ENCODE measurements around the gene NCAPD3. TPM values are rescaled to one million over a fixed set of nuclear protein-coding genes. Genes with fewer than 3 reads are reported as not detected.

NCAPD3 gene
- total and polyA plus RNA-seq, 2 experiments from 2014 or later: 13.3 to 16.3 TPM

DNA sequence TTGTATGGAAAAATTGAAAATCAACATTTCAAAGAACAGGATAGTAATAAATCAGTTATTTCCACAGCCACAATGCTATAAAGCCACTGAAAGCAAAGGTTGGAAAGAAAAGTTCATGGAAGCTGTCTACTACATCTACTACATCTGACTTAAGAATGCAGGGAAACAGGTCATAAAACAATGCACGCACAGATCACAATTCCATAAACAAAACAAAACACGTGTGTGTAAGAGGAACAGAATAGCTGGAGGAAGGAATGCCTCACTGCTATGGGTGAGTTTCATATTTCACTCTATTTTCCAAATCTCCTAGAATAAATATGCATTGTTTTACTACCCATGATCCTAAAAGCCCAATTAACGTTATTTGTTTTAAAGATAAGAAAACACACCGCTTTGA is 66.3 kb downstream of the NCAPD3 start:
- Histone ChIP-seq H3K36me3 (ENCODE audit: low read depth) (peaks cover 8% of the 10 kb centered on the region; the same call in 1 of the 2 replicates), H3K4me3 (no peak overlapping the region), H3K9ac (no peak overlapping the region), H3F3A (ENCODE audit: insufficient read depth) (no peaks in the 10 kb centered on the region), H3K4me1 (ENCODE audit: insufficient read depth) (no peaks in the 10 kb centered on the region), H4K20me1 (ENCODE audit: insufficient read depth) (no peaks in the 10 kb centered on the region), H3K9me3 (ENCODE audit: low read depth) (no peaks in the 10 kb centered on the region), H3K79me2 (ENCODE audit: insufficient read depth) (no peaks in the 10 kb centered on the region), H3K4me2 (ENCODE audit: unreplicated experiment) (no peak overlapping the region), H2AFZ (no peak overlapping the region), H3K27ac (no peak overlapping the region), H3K9me2 (ENCODE audit: insufficient read depth) (no peaks in the 10 kb centered on the region), H3K27me3 (replicated peaks; ENCODE audit: insufficient read depth) (no peaks in the 10 kb centered on the region)
- WGBS, 2 experiments (ENCODE audit: low coverage in 1 of 2, low lambda C conversion rate in 2 of 2, missing lambda C conversion rate in 2 of 2): 76 to 80% methylated on average over 4 of the region's 4 CpGs
- no peak for DNase-seq
- in situ Hi-C loops (cut with MboI): no loop called here
- TF ChIP-seq EZH2phosphoT487 (IDR thresholded peaks at IDR 0.05; ENCODE audit: insufficient read depth, low read depth) (no peak), EZH2 (IDR thresholded peaks at IDR 0.05; ENCODE audit: insufficient read depth, poor library complexity, severe bottlenecking) (no peak)

DNA sequence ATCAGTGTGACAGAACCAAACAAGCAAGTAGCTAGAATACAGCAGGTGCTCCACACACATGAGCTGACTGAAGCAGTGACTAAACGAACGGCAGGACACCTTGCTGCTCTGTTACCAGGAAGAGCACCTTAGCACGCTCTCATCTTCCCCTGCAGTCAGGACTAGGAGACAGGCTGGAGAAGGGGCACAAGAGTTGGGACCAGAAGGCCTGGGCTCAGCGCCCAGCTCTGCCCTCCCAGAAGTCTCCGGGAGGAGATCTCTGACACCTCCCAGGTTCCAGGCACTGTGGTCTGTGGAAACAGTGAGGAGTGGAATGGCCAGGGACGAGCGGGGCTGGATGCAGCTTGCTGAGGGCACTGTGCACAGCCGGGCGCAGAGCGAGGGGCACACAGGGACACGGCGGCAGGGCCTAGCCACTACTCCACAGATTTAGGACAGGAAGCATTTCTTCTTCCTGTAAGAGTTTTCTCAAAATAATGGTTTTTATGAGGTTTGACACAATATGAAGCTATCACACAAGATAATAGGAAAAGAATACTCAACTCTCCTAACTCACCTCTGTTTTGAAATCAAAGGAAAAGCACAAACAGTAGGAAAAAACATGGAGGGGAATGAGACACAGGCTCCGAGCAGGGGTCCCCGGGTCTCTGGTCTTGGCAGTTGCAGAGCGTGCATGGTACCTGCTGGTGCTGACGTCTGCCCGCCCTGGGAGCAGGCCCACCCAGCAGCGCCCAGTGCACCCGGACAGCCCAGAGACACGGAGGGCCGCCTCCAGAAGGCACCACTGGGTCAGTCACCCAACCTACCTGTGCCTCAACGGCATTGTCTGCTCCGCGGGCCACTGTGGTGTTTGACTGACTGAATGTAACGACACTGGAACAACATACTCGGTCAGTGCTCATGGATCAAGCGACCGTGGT is 67.6 kb downstream of the NCAPD3 start:
- Histone ChIP-seq H4K20me1 (ENCODE audit: insufficient read depth) (no peaks in the 10 kb centered on the region), H3K36me3 (ENCODE audit: low read depth) (peaks cover 17% of the 10 kb centered on the region; the same call in 1 of the 2 replicates), H3K79me2 (ENCODE audit: insufficient read depth) (no peaks in the 10 kb centered on the region), H2AFZ (no peak overlapping the region), H3K9ac (no peak overlapping the region), H3K27me3 (replicated peaks; ENCODE audit: insufficient read depth) (no peaks in the 10 kb centered on the region), H3K9me2 (ENCODE audit: insufficient read depth) (no peaks in the 10 kb centered on the region), H3K4me2 (ENCODE audit: unreplicated experiment) (no peak overlapping the region), H3K9me3 (ENCODE audit: low read depth) (no peaks in the 10 kb centered on the region), H3F3A (ENCODE audit: insufficient read depth) (no peaks in the 10 kb centered on the region), H3K27ac (no peak overlapping the region), H3K4me3 (no peak overlapping the region), H3K4me1 (ENCODE audit: insufficient read depth) (no peaks in the 10 kb centered on the region)
- in situ Hi-C loops (cut with MboI): no loop called here
- WGBS, 2 experiments (ENCODE audit: low coverage in 1 of 2, low lambda C conversion rate in 2 of 2, missing lambda C conversion rate in 2 of 2): 94 to 96% methylated on average over 28 of the region's 28 CpGs
- TF ChIP-seq EZH2 (IDR thresholded peaks at IDR 0.05; ENCODE audit: insufficient read depth, poor library complexity, severe bottlenecking) (no peak), EZH2phosphoT487 (IDR thresholded peaks at IDR 0.05; ENCODE audit: insufficient read depth, low read depth) (no peak)
- no peak for DNase-seq

DNA sequence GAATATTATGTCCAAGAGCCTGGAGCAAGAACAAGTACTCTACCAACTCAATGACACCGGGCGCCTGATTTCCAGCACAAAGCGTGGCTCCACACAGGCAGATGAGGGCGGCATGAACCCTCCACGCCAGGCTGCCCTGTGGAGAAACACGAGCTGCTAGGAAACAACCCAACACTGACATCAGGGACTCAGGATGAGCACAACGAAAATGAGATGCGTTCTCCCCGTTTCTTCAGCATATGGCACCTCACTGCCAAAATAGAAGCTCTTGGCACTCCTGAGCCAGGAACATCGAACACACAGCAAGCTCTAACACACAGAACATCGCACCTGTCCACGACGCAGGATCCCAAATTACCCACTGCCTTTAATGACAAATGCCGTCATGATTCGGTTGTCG is 68.3 kb downstream of the NCAPD3 start:
- Histone ChIP-seq H3K27me3 (replicated peaks; ENCODE audit: insufficient read depth) (no peaks in the 10 kb centered on the region), H3K4me3 (no peak overlapping the region), H3K79me2 (ENCODE audit: insufficient read depth) (no peaks in the 10 kb centered on the region), H3K9me2 (ENCODE audit: insufficient read depth) (no peaks in the 10 kb centered on the region), H3F3A (ENCODE audit: insufficient read depth) (no peaks in the 10 kb centered on the region), H3K4me2 (ENCODE audit: unreplicated experiment) (no peak overlapping the region), H3K9ac (no peak overlapping the region), H4K20me1 (ENCODE audit: insufficient read depth) (no peaks in the 10 kb centered on the region), H3K27ac (no peak overlapping the region), H3K36me3 (ENCODE audit: low read depth) (peaks cover 25% of the 10 kb centered on the region; the same call in 1 of the 2 replicates), H3K4me1 (ENCODE audit: insufficient read depth) (no peaks in the 10 kb centered on the region), H3K9me3 (ENCODE audit: low read depth) (no peaks in the 10 kb centered on the region), H2AFZ (no peak overlapping the region)
- no peak for TF ChIP-seq EZH2 (IDR thresholded peaks at IDR 0.05; ENCODE audit: insufficient read depth, poor library complexity, severe bottlenecking)
- no peak for TF ChIP-seq EZH2phosphoT487 (IDR thresholded peaks at IDR 0.05; ENCODE audit: insufficient read depth, low read depth)
- in situ Hi-C loops (cut with MboI): no loop called here
- WGBS, 2 experiments (ENCODE audit: low coverage in 1 of 2, low lambda C conversion rate in 2 of 2, missing lambda C conversion rate in 2 of 2): 89 to 93% methylated on average over 16 of the region's 16 CpGs
- no peak for DNase-seq

DNA sequence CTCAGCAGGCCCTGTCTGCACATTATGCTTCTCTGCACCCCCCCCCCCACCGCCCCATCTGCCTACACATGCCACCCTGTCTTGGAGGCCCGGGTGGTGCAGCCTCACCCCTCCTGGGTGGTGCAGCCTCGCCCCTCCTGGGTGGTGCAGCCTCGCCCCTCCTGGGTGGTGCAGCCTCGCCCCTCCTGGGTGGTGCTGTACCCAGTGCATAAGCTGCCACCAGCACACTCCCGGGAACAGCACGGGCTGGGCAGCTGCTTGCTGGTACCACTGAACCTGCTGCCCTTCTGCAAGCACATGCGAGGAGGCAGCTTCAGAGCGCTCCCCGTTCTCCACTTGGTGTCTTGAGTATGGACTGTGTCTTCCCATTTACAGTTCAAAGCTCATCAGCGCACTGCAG is 69.3 kb downstream of the NCAPD3 start:
- H3K36me3 ChIP-seq (ENCODE audit: low read depth): peaks cover 31% of the 10 kb centered on the region; the same call in 1 of the 2 replicates
- no peak overlapping the region for H3K9ac ChIP-seq

More for the DNA sequence above, 69.3 kb downstream of the NCAPD3 start:
- Histone ChIP-seq H3K4me2 (ENCODE audit: unreplicated experiment) (no peak overlapping the region), H3K27ac (no peak overlapping the region), H3K4me1 (ENCODE audit: insufficient read depth) (no peaks in the 10 kb centered on the region), H3K4me3 (no peak overlapping the region), H3F3A (ENCODE audit: insufficient read depth) (no peaks in the 10 kb centered on the region), H3K27me3 (replicated peaks; ENCODE audit: insufficient read depth) (no peaks in the 10 kb centered on the region), H3K79me2 (ENCODE audit: insufficient read depth) (no peaks in the 10 kb centered on the region), H4K20me1 (ENCODE audit: insufficient read depth) (no peaks in the 10 kb centered on the region), H2AFZ (no peak overlapping the region), H3K9me3 (ENCODE audit: low read depth) (no peaks in the 10 kb centered on the region), H3K9me2 (ENCODE audit: insufficient read depth) (no peaks in the 10 kb centered on the region)
- TF ChIP-seq EZH2 (IDR thresholded peaks at IDR 0.05; ENCODE audit: insufficient read depth, poor library complexity, severe bottlenecking): no peak
- TF ChIP-seq EZH2phosphoT487 (IDR thresholded peaks at IDR 0.05; ENCODE audit: insufficient read depth, low read depth): no peak
- in situ Hi-C loops (cut with MboI): no loop called here
- no peak for DNase-seq
- WGBS, 2 experiments (ENCODE audit: low coverage in 1 of 2, low lambda C conversion rate in 2 of 2, missing lambda C conversion rate in 2 of 2): 80 to 81% methylated on average over 9 to 11 of the region's 11 CpGs

Data from GM23248 (cell line).